HepG2 (cell line): ENCODE results near the gene PIK3C3. TPM values are rescaled to one million over a fixed set of nuclear protein-coding genes. Genes with fewer than 3 reads are reported as not detected.

Experiments used
- ATAC-seq: fragments of 200-7000 bp; cut with Tn5 transposase; 3 replicates; pipeline ENCODE4 v1.9.1; 2020; ENCODE audit warnings: mild to moderate bottlenecking, moderate library complexity
- BruUV-seq: library from RNA; stranded (reverse); fragments of 400-500 nt; replicated peaks from 2 replicates; lab custom pipeline; 2021; lab: Mats Ljungman, UMichigan
- CTCF ChIA-PET: fragments of 300-600 bp; formaldehyde crosslinking; extraction: SDS; loops from one replicate; lab custom pipeline; 2021; ENCODE audit warnings: low total read pairs, inconsistent platforms, low intra/inter-chr PET ratio; lab: Yijun Ruan, JAX
- POLR2A ChIA-PET: fragments of 350-600 bp; sonication (Branson Sonifier 250); formaldehyde crosslinking; loops from one replicate; lab custom pipeline; 2020; ENCODE audit warnings: antibody characterized with exemption, inconsistent platforms; lab: Yijun Ruan, JAX
- DNase-seq: peaks from one replicate; pipeline ENCODE4 v3.0.0-alpha.2; 2015; ENCODE audit warnings: low spot score
- FAIRE-seq: peaks from 3 replicates; lab custom pipeline; 2011; peaks lifted over from hg19 to GRCh38; lab: Jason Lieb, UNC
- H2AFZ ChIP-seq: one replicate; pipeline ENCODE4 v1.6.1; 2011; ENCODE audit warnings: low read length, inconsistent platforms
- H3K27ac ChIP-seq: fragments of 300-600 bp; 3 replicates; pipeline ENCODE4 v1.8.0; 2011; ENCODE audit warnings: mixed run types, mild to moderate bottlenecking, mixed read lengths, low read length, inconsistent platforms; ENCODE audit not compliant: insufficient read depth; ENCODE audit errors: extremely low read length
- H3K27me3 ChIP-seq, 2 experiments: fragments of 200-600 bp in 1 of 2; 2 replicates in 1 of 2; 3 replicates in 1 of 2; pipeline versions ENCODE4 v1.6.0 to v1.8.0; 2011; ENCODE audit warnings: low read length in 2 of 2, mild to moderate bottlenecking in 2 of 2, moderate library complexity in 2 of 2, inconsistent platforms in 1 of 2; ENCODE audit not compliant: insufficient read depth in 2 of 2, control insufficient read depth in 1 of 2
- H3K36me3 ChIP-seq, 2 experiments: fragments of 200-600 bp in 1 of 2; replicated peaks in 1 of 2; 2 replicates in 1 of 2; 3 replicates in 1 of 2; pipeline versions ENCODE4 v1.5.1 to v1.8.0; 2011; ENCODE audit warnings: low read length in 2 of 2, inconsistent platforms in 1 of 2; ENCODE audit not compliant: insufficient read depth in 2 of 2, control insufficient read depth in 1 of 2
- H3K4me1 ChIP-seq: 2 replicates; pipeline ENCODE4 v1.5.1; 2012; ENCODE audit warnings: low read length, inconsistent platforms; ENCODE audit not compliant: insufficient read depth
- H3K4me2 ChIP-seq: 2 replicates; pipeline ENCODE4 v1.6.0; 2011; ENCODE audit warnings: low read depth, low read length, inconsistent platforms
- H3K4me3 ChIP-seq, 3 experiments: fragments of 200-600 bp in 1 of 3; sonication (generic), shearing (Covaris generic) in 1 of 3; replicated peaks in 1 of 3; 2 replicates each; pipeline ENCODE4 v1.5.1; 2011 to 2016; ENCODE audit warnings: low read length in 3 of 3, inconsistent platforms in 2 of 3, low read depth in 2 of 3, mild to moderate bottlenecking in 2 of 3, control low read depth in 1 of 3, mixed read lengths in 1 of 3; ENCODE audit not compliant: insufficient read depth in 1 of 3
- H3K79me2 ChIP-seq: one replicate; pipeline ENCODE4 v1.6.1; 2011; ENCODE audit warnings: low read length, inconsistent platforms; ENCODE audit not compliant: insufficient read depth
- H3K9ac ChIP-seq: 2 replicates; pipeline ENCODE4 v1.6.0; 2011; ENCODE audit warnings: mild to moderate bottlenecking, low read depth, low read length, inconsistent platforms; ENCODE audit not compliant: insufficient read depth
- H3K9me3 ChIP-seq: 2 replicates; pipeline ENCODE4 v1.5.1; 2012; ENCODE audit warnings: mild to moderate bottlenecking, low read length
- H4K20me1 ChIP-seq: 2 replicates; pipeline ENCODE4 v1.6.0; 2011; ENCODE audit warnings: inconsistent platforms, mild to moderate bottlenecking, low read length, moderate library complexity; ENCODE audit not compliant: insufficient read depth
- CHD4 ChIP-seq: fragments of 200-600 bp; sonication (generic); IDR thresholded peaks from 2 replicates; pipeline ENCODE4 v1.7.0; 2017; ENCODE audit warnings: mild to moderate bottlenecking, low read length, borderline replicate concordance
- EHMT2 ChIP-seq: fragments of 200-600 bp; sonication (generic); IDR thresholded peaks from 2 replicates; pipeline ENCODE4 v1.7.0; 2017; ENCODE audit warnings: antibody characterized with exemption, low read depth, low read length, borderline replicate concordance
- HDAC2 ChIP-seq: sonication (generic); formaldehyde crosslinking; IDR thresholded peaks from 2 replicates; pipeline ENCODE4 v1.4.0; 2020; ENCODE audit warnings: missing genetic modification reagents
- HNRNPK ChIP-seq: fragments of 200-400 bp; formaldehyde crosslinking; IDR thresholded peaks from 2 replicates; pipeline ENCODE4 v1.6.1; 2018; ENCODE audit warnings: low read length, low read depth, moderate library complexity, mild to moderate bottlenecking; ENCODE audit not compliant: poor library complexity, severe bottlenecking
- KAT2B ChIP-seq: fragments of 150-350 bp; IDR thresholded peaks from 2 replicates; pipeline ENCODE4 v1.6.1; 2014; ENCODE audit warnings: low read depth, low read length, borderline replicate concordance
- KLF13 ChIP-seq: sonication (generic); formaldehyde crosslinking; IDR thresholded peaks from 2 replicates; pipeline ENCODE4 v1.4.0; 2020; ENCODE audit warnings: mild to moderate bottlenecking, missing genetic modification reagents
- SIX4 ChIP-seq: sonication (generic); formaldehyde crosslinking; IDR thresholded peaks from 2 replicates; pipeline ENCODE4 v1.4.0; 2020; ENCODE audit warnings: missing genetic modification reagents
- ZNF17 ChIP-seq: sonication (generic); formaldehyde crosslinking; IDR thresholded peaks from 2 replicates; pipeline ENCODE4 v1.5.0; 2020; ENCODE audit warnings: mild to moderate bottlenecking, missing genetic modification reagents
- ZNF256 ChIP-seq: sonication (generic); formaldehyde crosslinking; conservative IDR thresholded peaks from 2 replicates; pipeline ENCODE4 v1.4.0; 2020; ENCODE audit warnings: missing genetic modification reagents
- ZNF292 ChIP-seq: sonication (generic); formaldehyde crosslinking; IDR thresholded peaks from 2 replicates; pipeline ENCODE4 v1.8.1; 2022; ENCODE audit warnings: mild to moderate bottlenecking, low read depth, missing genetic modification reagents, borderline replicate concordance
- ZNF772 ChIP-seq: sonication (generic); formaldehyde crosslinking; IDR thresholded peaks from 2 replicates; pipeline ENCODE4 v1.5.0; 2020; ENCODE audit warnings: mild to moderate bottlenecking, missing genetic modification reagents
- WGBS: methylation state at CpG from one replicate; pipeline ENCODE4 v1.1.6; 2017; ENCODE audit warnings: low lambda C conversion rate; 5-methylcytosine and 5-hydroxymethylcytosine counted together
- in situ Hi-C: cut with HindIII; loops from 2 replicates; pipeline ENCODE4 v1.10.0; 2017; ENCODE audit warnings: low pct_unique_long_range_greater_than_20kb; ENCODE audit not compliant: extremely low pct_ligation_motif_present
- intact Hi-C: fragments of 100-400 bp; cut with micrococcal nuclease; formaldehyde crosslinking; loops from one replicate; pipeline ENCODE4 v1.10.0; 2022; ENCODE audit not compliant: unreplicated experiment
- polyA plus RNA-seq, 8 experiments: library from polyadenylated mRNA; depleted of rRNA in 3 of 8; stranded (reverse) in 7 of 8; unstranded in 1 of 8; fragments of >200 nt; fragmentation: Illumina TruSeq in 4 of 8; extraction: Trizol in 4 of 8; gene quantifications; 2 replicates each; pipeline versions ENCODE4 v1.2.1 to v1.2.3, GENCODE V29; 2011 to 2016; ENCODE audit warnings: low read depth in 4 of 8, missing spikeins in 1 of 8, mixed read lengths in 1 of 8; ENCODE audit not compliant: insufficient read depth in 1 of 8
- total RNA-seq, 5 experiments: library from RNA; depleted of rRNA; stranded (reverse); fragments of >200 nt; fragmentation: Illumina TruSeq; extraction: Trizol; gene quantifications; 2 replicates each; pipeline ENCODE4 v1.2.3, GENCODE V29; 2016; ENCODE audit warnings: low read depth in 1 of 5
- TF ChIP-seq, protein P1 (sequence below): sonication (generic); formaldehyde crosslinking; IDR thresholded peaks from 2 replicates; pipeline ENCODE4 v1.4.0; 2020; ENCODE audit warnings: missing genetic modification reagents, mild to moderate bottlenecking, borderline replicate concordance

Gene PIK3C3
- total and polyA plus RNA-seq, 2 of the 13 experiments (the other 11 are each of a cell fraction or from before 2014, with no cell fraction given), result 42.8 to 46.4 TPM

DNA sequence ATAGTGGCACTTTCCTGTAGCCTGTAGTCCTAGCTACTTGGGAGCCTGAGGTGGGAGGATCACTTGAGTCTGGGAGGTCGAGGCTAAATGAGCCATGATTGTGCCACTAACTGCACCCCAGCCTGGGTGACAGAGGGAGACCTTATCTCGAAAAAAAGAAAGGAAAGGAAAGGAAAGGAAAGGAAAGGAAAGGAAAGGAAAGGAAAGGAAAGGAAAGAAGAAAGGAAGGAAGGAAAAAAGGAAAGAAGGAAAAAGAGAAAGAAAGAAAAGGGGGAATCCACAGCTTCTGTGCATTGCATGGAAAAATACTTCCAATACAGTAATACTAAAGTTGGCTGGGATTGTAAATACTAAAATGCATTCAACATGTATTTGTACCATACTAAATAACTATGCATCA, 12.8 kb upstream of the PIK3C3 start:
- CTCF ChIA-PET, result no interaction called here
- in situ Hi-C loops, result no loop called here
- FAIRE-seq, result no peak

GRCh38 chr18:41948544-41949110, 6.4 kb upstream of the PIK3C3 start:
- Histone ChIP-seq H3K79me2 (no peaks in the 10 kb centered on the region), H3K9me3 (no peaks in the 10 kb centered on the region), H3K27ac (no peak overlapping the region), H3K4me2 (no peak overlapping the region), H3K4me1 (no peaks in the 10 kb centered on the region)
- intact Hi-C loops (no loop called here), in situ Hi-C loops (no loop called here)
- no peak for DNase-seq
- TF ChIP-seq EHMT2, result no peak
- TF ChIP-seq KLF13 (CRISPR knock-in tag), result no peak
- TF ChIP-seq HNRNPK, result no peak
- TF ChIP-seq ZNF772 (CRISPR knock-in tag), result no peak
- TF ChIP-seq ZNF292 (CRISPR knock-in tag), result no peak
- TF ChIP-seq ZNF17 (CRISPR knock-in tag), result no peak
- TF ChIP-seq ZNF256 (CRISPR knock-in tag), result no peak
- TF ChIP-seq, protein P1, sequence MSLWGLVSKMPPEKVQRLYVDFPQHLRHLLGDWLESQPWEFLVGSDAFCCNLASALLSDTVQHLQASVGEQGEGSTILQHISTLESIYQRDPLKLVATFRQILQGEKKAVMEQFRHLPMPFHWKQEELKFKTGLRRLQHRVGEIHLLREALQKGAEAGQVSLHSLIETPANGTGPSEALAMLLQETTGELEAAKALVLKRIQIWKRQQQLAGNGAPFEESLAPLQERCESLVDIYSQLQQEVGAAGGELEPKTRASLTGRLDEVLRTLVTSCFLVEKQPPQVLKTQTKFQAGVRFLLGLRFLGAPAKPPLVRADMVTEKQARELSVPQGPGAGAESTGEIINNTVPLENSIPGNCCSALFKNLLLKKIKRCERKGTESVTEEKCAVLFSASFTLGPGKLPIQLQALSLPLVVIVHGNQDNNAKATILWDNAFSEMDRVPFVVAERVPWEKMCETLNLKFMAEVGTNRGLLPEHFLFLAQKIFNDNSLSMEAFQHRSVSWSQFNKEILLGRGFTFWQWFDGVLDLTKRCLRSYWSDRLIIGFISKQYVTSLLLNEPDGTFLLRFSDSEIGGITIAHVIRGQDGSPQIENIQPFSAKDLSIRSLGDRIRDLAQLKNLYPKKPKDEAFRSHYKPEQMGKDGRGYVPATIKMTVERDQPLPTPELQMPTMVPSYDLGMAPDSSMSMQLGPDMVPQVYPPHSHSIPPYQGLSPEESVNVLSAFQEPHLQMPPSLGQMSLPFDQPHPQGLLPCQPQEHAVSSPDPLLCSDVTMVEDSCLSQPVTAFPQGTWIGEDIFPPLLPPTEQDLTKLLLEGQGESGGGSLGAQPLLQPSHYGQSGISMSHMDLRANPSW (CRISPR knock-in tag), result no peak
- no peak for TF ChIP-seq KAT2B
- TF ChIP-seq SIX4 (CRISPR knock-in tag), result no peak
- no peak for TF ChIP-seq HDAC2 (CRISPR knock-in tag)
- TF ChIP-seq, all 625 proteins: peak for 0
- Histone ChIP-seq H3K27me3 (peaks cover 0 to 2% of the 10 kb centered on the region in 2 experiments; a peak in 2 of 5 replicates), H3K36me3 (no peaks in the 10 kb centered on the region), H2AFZ (no peak overlapping the region), H4K20me1 (no peaks in the 10 kb centered on the region), H3K4me3 (no peak overlapping the region), H3K9ac (no peak overlapping the region)
- WGBS, result 7% methylated on average over 3 of the region's 3 CpGs
- no peak for ATAC-seq
- FAIRE-seq, result no peak
- no TSS peak for BruUV-seq
- CTCF ChIA-PET, result no interaction called here
- POLR2A ChIA-PET, result no interaction called here

More for the DNA sequence above, 12.8 kb upstream of the PIK3C3 start:
- intact Hi-C loops, result no loop called here
- BruUV-seq, result no TSS peak
- H3K9ac ChIP-seq, result no peak overlapping the region
- H3K27ac ChIP-seq, result no peak overlapping the region
- H3K4me1 ChIP-seq, result no peaks in the 10 kb centered on the region
- H2AFZ ChIP-seq, result no peak overlapping the region
- H3K9me3 ChIP-seq, result no peaks in the 10 kb centered on the region
- TF ChIP-seq CHD4, result no peak
- TF ChIP-seq, all 625 proteins: peak for 0
- H3K4me3 ChIP-seq, result no peak overlapping the region
- 1% methylated on average over 2 of the region's 2 CpGs for WGBS
- DNase-seq, result no peak
- no peaks in the 10 kb centered on the region for H3K36me3 ChIP-seq
- POLR2A ChIA-PET, result no interaction called here
- no peaks in the 10 kb centered on the region for H4K20me1 ChIP-seq
- no peak for ATAC-seq
- H3K27me3 ChIP-seq, result no peaks in the 10 kb centered on the region; a peak in 2 of 5 replicates
- no peaks in the 10 kb centered on the region for H3K79me2 ChIP-seq
- H3K4me2 ChIP-seq, result no peak overlapping the region
